Vagina (tissue), 2 donors: Measurements from ENCODE around the gene TNFSF8. TPM values are rescaled to one million over a fixed set of nuclear protein-coding genes. Genes with fewer than 3 reads are reported as not detected.

Experiments
- DNase-seq, 2 donors: peaks; one replicate each; pipeline ENCODE4 v3.0.0-alpha.2; 2017; ENCODE audit errors: extremely low spot score in 2 of 2
- H3K27ac ChIP-seq: fragments of 200-600 bp; sonication (generic); one replicate; pipeline ENCODE4 v1.5.1; 2019
- H3K27me3 ChIP-seq: fragments of 200-600 bp; sonication (generic); one replicate; pipeline ENCODE4 v1.5.1; 2019
- H3K36me3 ChIP-seq, 2 donors: fragments of 200-600 bp; sonication (generic); one replicate each; pipeline ENCODE4 v1.5.1; 2017 to 2019
- H3K4me1 ChIP-seq: fragments of 200-600 bp; sonication (generic); one replicate; pipeline ENCODE4 v1.5.1; 2019
- H3K4me3 ChIP-seq, 2 donors: fragments of 200-600 bp; sonication (generic); 1 replicate in 1 of 2; 2 replicates in 1 of 2; pipeline ENCODE4 v1.5.1; 2016 to 2019
- H3K9me3 ChIP-seq: fragments of 200-600 bp; sonication (generic); one replicate; pipeline ENCODE4 v1.5.1; 2019
- CTCF ChIP-seq, 3 experiments: fragments of 450-650 bp in 2 of 3; fragments of 200-600 bp in 1 of 3; sonication (generic) in 1 of 3; IDR thresholded peaks; one replicate each; pipeline ENCODE4 v1.5.1; 2017 to 2019; ENCODE audit warnings: antibody characterized with exemption in 3 of 3, mild to moderate bottlenecking in 2 of 3, moderate library complexity in 2 of 3
- POLR2A ChIP-seq, 2 donors: fragments of 450-650 bp; IDR thresholded peaks; one replicate each; pipeline ENCODE4 v1.6.1; 2017; ENCODE audit warnings: antibody characterized with exemption in 2 of 2, mild to moderate bottlenecking in 2 of 2, moderate library complexity in 2 of 2
- POLR2AphosphoS5 ChIP-seq, 2 donors: sonication (generic); formaldehyde crosslinking; IDR thresholded peaks; one replicate each; pipeline ENCODE4 v1.9.0; 2017; ENCODE audit warnings: antibody characterized with exemption in 2 of 2, mild to moderate bottlenecking in 2 of 2, low read depth in 1 of 2; ENCODE audit not compliant: insufficient read depth in 1 of 2
- intact Hi-C: fragments of 100-400 bp; cut with DNase I; formaldehyde crosslinking; loops from one replicate; pipeline ENCODE4 v1.15.1; 2023
- total RNA-seq: library from RNA; depleted of rRNA; stranded (reverse); fragments of >200 nt; gene quantifications from one replicate; pipeline ENCODE4 v1.2.3, GENCODE V29; 2016

TNFSF8 gene
- total RNA-seq, 1 donor from 2014 or later = 4.2 TPM

- H3K9me3 ChIP-seq = no peaks in the 10 kb centered on the region
- no peak overlapping the region for H3K4me3 ChIP-seq
- DNase-seq = peak in 1 of 2 donors; percentile 18
- intact Hi-C loops = no loop called here
- no peaks in the 10 kb centered on the region for H3K36me3 ChIP-seq
- no peak for TF ChIP-seq CTCF (IDR thresholded peaks at IDR 0.05)
- TF ChIP-seq POLR2A (IDR thresholded peaks at IDR 0.05) = no peak
- no peak for TF ChIP-seq POLR2AphosphoS5 (IDR thresholded peaks at IDR 0.05; ENCODE audit: insufficient read depth in 1 of 2, low read depth in 1 of 2)
- no peaks in the 10 kb centered on the region for H3K4me1 ChIP-seq
- no peaks in the 10 kb centered on the region for H3K27me3 ChIP-seq
- no peak overlapping the region for H3K27ac ChIP-seq
Measured at GRCh38 chr9:114968671-114969070, 38.3 kb upstream of the TNFSF8 start.

GRCh38 chr9:114965564-114965963 lies 35.2 kb upstream of the TNFSF8 start:
- Histone ChIP-seq H3K4me1 (no peaks in the 10 kb centered on the region), H3K27me3 (no peaks in the 10 kb centered on the region)
- TF ChIP-seq POLR2A (IDR thresholded peaks at IDR 0.05) = no peak
- TF ChIP-seq POLR2AphosphoS5 (IDR thresholded peaks at IDR 0.05; ENCODE audit: insufficient read depth in 1 of 2, low read depth in 1 of 2) = no peak
- TF ChIP-seq CTCF (IDR thresholded peaks at IDR 0.05) = no peak

GRCh38 chr9:114962809-114963208 lies 32.4 kb upstream of the TNFSF8 start:
- DNase-seq = no peak
- TF ChIP-seq CTCF (IDR thresholded peaks at IDR 0.05) = no peak
- no peak for TF ChIP-seq POLR2AphosphoS5 (IDR thresholded peaks at IDR 0.05; ENCODE audit: insufficient read depth in 1 of 2, low read depth in 1 of 2)
- TF ChIP-seq POLR2A (IDR thresholded peaks at IDR 0.05) = no peak
- Histone ChIP-seq H3K9me3 (peaks cover 5% of the 10 kb centered on the region), H3K4me3 (no peak overlapping the region), H3K4me1 (no peaks in the 10 kb centered on the region), H3K27ac (no peak overlapping the region), H3K27me3 (no peaks in the 10 kb centered on the region), H3K36me3 (no peaks in the 10 kb centered on the region)
- intact Hi-C loops = no loop called here

More at GRCh38 chr9:114965564-114965963, 35.2 kb upstream of the TNFSF8 start:
- intact Hi-C loops = no loop called here
- H3K4me3 ChIP-seq = no peak overlapping the region
- no peak for DNase-seq
- no peaks in the 10 kb centered on the region for H3K36me3 ChIP-seq
- no peak overlapping the region for H3K27ac ChIP-seq
- H3K9me3 ChIP-seq = peaks cover 5% of the 10 kb centered on the region

- intact Hi-C loops = no loop called here
- Histone ChIP-seq H3K36me3 (no peaks in the 10 kb centered on the region), H3K9me3 (peaks cover 5% of the 10 kb centered on the region), H3K27ac (no peak overlapping the region), H3K27me3 (no peaks in the 10 kb centered on the region), H3K4me3 (no peak overlapping the region), H3K4me1 (no peaks in the 10 kb centered on the region)
- TF ChIP-seq CTCF (IDR thresholded peaks at IDR 0.05) (no peak), POLR2A (IDR thresholded peaks at IDR 0.05) (no peak), POLR2AphosphoS5 (IDR thresholded peaks at IDR 0.05; ENCODE audit: insufficient read depth in 1 of 2, low read depth in 1 of 2) (no peak)
- DNase-seq = no peak
Measured at GRCh38 chr9:114960276-114960675, 29.9 kb upstream of the TNFSF8 start.

- intact Hi-C loops = no loop called here
- TF ChIP-seq CTCF (IDR thresholded peaks at IDR 0.05) (no peak), POLR2AphosphoS5 (IDR thresholded peaks at IDR 0.05; ENCODE audit: insufficient read depth in 1 of 2, low read depth in 1 of 2) (no peak), POLR2A (IDR thresholded peaks at IDR 0.05) (no peak)
- DNase-seq = no peak
- Histone ChIP-seq H3K4me3 (no peak overlapping the region), H3K36me3 (no peaks in the 10 kb centered on the region), H3K27ac (no peak overlapping the region), H3K27me3 (no peaks in the 10 kb centered on the region), H3K9me3 (peaks cover 5% of the 10 kb centered on the region), H3K4me1 (peaks cover 6% of the 10 kb centered on the region)
Measured at GRCh38 chr9:114958844-114959235, 28.4 kb upstream of the TNFSF8 start.
